Measurements from ENCODE around the gene USP40. TPM values are rescaled to one million over a fixed set of nuclear protein-coding genes. Genes with fewer than 3 reads are reported as not detected.

USP40 gene
- total RNA-seq, 4 donors from 2014 or later = 12.3 to 23.3 (median 20.1) TPM

DNA sequence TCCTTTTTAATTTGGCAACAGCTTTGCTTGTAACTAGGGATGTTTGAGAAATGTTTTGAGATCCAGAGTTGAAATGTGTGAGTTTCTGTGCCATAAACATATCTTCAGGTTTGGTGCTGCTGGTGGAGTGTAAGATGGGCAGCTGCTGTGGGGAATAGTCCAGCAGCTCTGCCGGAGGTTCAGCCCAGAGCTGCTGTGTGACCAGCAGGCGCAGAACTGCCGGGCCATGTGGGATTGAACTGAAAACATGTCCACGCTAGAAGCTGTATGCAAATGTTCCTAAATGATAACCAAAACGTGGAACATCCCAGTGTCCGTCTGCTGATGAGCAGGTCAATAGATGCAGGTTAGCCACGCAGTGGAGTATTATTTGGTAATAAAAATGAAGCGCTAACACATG lies 112.7 kb downstream of the USP40 start:
- Histone ChIP-seq H3K4me1 (peaks cover 0 to 4% (median 0%) of the 10 kb centered on the region in 4 donors), H3K27ac (replicated peaks in 1 of 4) (no peak overlapping the region), H3K36me3 (peaks cover 41 to 100% (median 97%) of the 10 kb centered on the region in 4 donors), H3K9me3 (no peaks in the 10 kb centered on the region), H3K4me3 (no peak overlapping the region), H3K27me3 (no peaks in the 10 kb centered on the region)
- WGBS = 82% methylated on average over 8 of the region's 8 CpGs
- intact Hi-C loops (cut with DNase I) = no loop called here
- no peak for DNase-seq (ENCODE audit: extremely low spot score)
- TF ChIP-seq EP300 (IDR thresholded peaks at IDR 0.05) (no peak), POLR2A (IDR thresholded peaks at IDR 0.05; ENCODE audit: low read depth) (no peak), POLR2AphosphoS5 (IDR thresholded peaks at IDR 0.05) (no peak)
- TF ChIP-seq, protein P1, sequence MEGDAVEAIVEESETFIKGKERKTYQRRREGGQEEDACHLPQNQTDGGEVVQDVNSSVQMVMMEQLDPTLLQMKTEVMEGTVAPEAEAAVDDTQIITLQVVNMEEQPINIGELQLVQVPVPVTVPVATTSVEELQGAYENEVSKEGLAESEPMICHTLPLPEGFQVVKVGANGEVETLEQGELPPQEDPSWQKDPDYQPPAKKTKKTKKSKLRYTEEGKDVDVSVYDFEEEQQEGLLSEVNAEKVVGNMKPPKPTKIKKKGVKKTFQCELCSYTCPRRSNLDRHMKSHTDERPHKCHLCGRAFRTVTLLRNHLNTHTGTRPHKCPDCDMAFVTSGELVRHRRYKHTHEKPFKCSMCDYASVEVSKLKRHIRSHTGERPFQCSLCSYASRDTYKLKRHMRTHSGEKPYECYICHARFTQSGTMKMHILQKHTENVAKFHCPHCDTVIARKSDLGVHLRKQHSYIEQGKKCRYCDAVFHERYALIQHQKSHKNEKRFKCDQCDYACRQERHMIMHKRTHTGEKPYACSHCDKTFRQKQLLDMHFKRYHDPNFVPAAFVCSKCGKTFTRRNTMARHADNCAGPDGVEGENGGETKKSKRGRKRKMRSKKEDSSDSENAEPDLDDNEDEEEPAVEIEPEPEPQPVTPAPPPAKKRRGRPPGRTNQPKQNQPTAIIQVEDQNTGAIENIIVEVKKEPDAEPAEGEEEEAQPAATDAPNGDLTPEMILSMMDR (IDR thresholded peaks at IDR 0.05) = no peak

- Histone ChIP-seq H3K27me3 (no peaks in the 10 kb centered on the region), H3K9me3 (no peaks in the 10 kb centered on the region), H3K4me3 (no peak overlapping the region), H3K4me1 (peaks cover 0 to 4% (median 0%) of the 10 kb centered on the region in 4 donors), H3K36me3 (peaks cover 41 to 100% (median 97%) of the 10 kb centered on the region in 4 donors), H3K27ac (replicated peaks in 1 of 4) (peak overlapping the region in 1 of 4 donors; percentile 3)
- intact Hi-C loops (cut with DNase I) = no loop called here
- WGBS = 77% methylated on average over 10 of the region's 10 CpGs
- TF ChIP-seq POLR2AphosphoS5 (IDR thresholded peaks at IDR 0.05) (no peak), EP300 (IDR thresholded peaks at IDR 0.05) (no peak), POLR2A (IDR thresholded peaks at IDR 0.05; ENCODE audit: low read depth) (no peak)
- TF ChIP-seq, protein P1 (IDR thresholded peaks at IDR 0.05) = no peak
- DNase-seq (ENCODE audit: extremely low spot score) = no peak
These were observed 113.3 kb downstream of the USP40 start for GRCh38 chr2:233453111-233453915.

DNA sequence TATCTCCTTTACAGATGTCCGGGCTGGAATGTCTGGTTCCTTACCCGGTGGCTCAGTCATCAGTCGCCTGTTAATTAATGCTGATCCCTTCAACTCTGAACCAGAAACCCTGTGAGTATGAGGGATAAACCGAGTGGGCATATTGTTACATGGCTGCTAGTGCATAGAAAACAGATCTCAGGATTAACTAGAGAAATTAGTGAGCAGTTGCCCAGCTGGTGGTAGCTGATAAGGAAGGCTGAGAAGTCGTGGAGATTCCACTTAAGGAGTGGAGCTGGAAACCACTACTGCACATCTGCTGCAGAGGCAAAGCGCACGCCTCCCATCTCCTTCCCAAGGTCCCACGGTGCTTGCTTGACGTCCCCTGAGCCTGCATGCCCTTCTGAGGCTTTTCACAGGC lies 114.6 kb downstream of the USP40 start:
- Histone ChIP-seq H3K4me1 (peaks cover 0 to 4% (median 0%) of the 10 kb centered on the region in 4 donors), H3K9me3 (no peaks in the 10 kb centered on the region), H3K4me3 (no peak overlapping the region), H3K36me3 (peaks cover 38 to 100% (median 94%) of the 10 kb centered on the region in 4 donors), H3K27ac (replicated peaks in 1 of 4) (no peak overlapping the region), H3K27me3 (no peaks in the 10 kb centered on the region)
- 81% methylated on average over 9 of the region's 9 CpGs for WGBS
- no peak for DNase-seq (ENCODE audit: extremely low spot score)
- intact Hi-C loops (cut with DNase I) = no loop called here
- TF ChIP-seq, protein P1 (IDR thresholded peaks at IDR 0.05) = no peak
- no peak for TF ChIP-seq POLR2A (IDR thresholded peaks at IDR 0.05; ENCODE audit: low read depth)
- no peak for TF ChIP-seq POLR2AphosphoS5 (IDR thresholded peaks at IDR 0.05)
- TF ChIP-seq EP300 (IDR thresholded peaks at IDR 0.05) = no peak

GRCh38 chr2:233450864-233451575 lies 115.6 kb downstream of the USP40 start:
- no peak overlapping the region for H3K27ac ChIP-seq (replicated peaks in 1 of 4)
- no peak for DNase-seq (ENCODE audit: extremely low spot score)
- 94% methylated on average over 22 of the region's 22 CpGs for WGBS
- H3K36me3 ChIP-seq = peaks cover 31 to 100% (median 96%) of the 10 kb centered on the region in 4 donors
- H3K4me1 ChIP-seq = peaks cover 0 to 4% (median 0%) of the 10 kb centered on the region in 4 donors
- TF ChIP-seq EP300 (IDR thresholded peaks at IDR 0.05) = no peak
- TF ChIP-seq, protein P1 (IDR thresholded peaks at IDR 0.05) = no peak
- TF ChIP-seq POLR2AphosphoS5 (IDR thresholded peaks at IDR 0.05) = no peak
- TF ChIP-seq POLR2A (IDR thresholded peaks at IDR 0.05; ENCODE audit: low read depth) = no peak
- intact Hi-C loops (cut with DNase I) = no loop called here
- H3K4me3 ChIP-seq = no peak overlapping the region
- H3K27me3 ChIP-seq = no peaks in the 10 kb centered on the region
- H3K9me3 ChIP-seq = no peaks in the 10 kb centered on the region

Measured in esophagus muscularis mucosa (tissue), 4 donors.